Gastroesophageal sphincter (tissue), 4 donors: ENCODE measurements around the gene TFEC. TPM values are rescaled to one million over a fixed set of nuclear protein-coding genes. Genes with fewer than 3 reads are reported as not detected.

Experiments used
- ATAC-seq: fragments of 150-250 bp; one replicate; pipeline ENCODE4 v1.9.1; 2016; ENCODE audit warnings: mild to moderate bottlenecking, moderate library complexity
- H3K27ac ChIP-seq, 4 donors: fragments of 200-600 bp; sonication (generic) in 3 of 4; 1 replicate in 3 of 4; 2 replicates in 1 of 4; pipeline ENCODE4 v1.5.1; 2016 to 2019
- H3K27me3 ChIP-seq: fragments of 200-600 bp; sonication (generic); one replicate; pipeline ENCODE4 v1.5.1; 2019
- H3K36me3 ChIP-seq, 2 donors: fragments of 200-600 bp; sonication (generic); one replicate each; pipeline ENCODE4 v1.5.1; 2019; ENCODE audit warnings: control low read depth in 1 of 2
- H3K4me1 ChIP-seq, 3 donors: fragments of 200-600 bp; sonication (generic); 1 replicate in 2 of 3; 2 replicates in 1 of 3; pipeline ENCODE4 v1.5.1; 2016 to 2019; ENCODE audit warnings: control low read depth in 2 of 3
- H3K4me3 ChIP-seq, 2 donors: fragments of 200-600 bp; sonication (generic); one replicate each; pipeline ENCODE4 v1.5.1; 2019; ENCODE audit warnings: mild to moderate bottlenecking in 1 of 2, moderate library complexity in 1 of 2
- H3K9me3 ChIP-seq, 3 donors: fragments of 200-600 bp; sonication (generic); one replicate each; pipeline ENCODE4 v1.5.1; 2017 to 2019; ENCODE audit warnings: control low read depth in 2 of 3
- CTCF ChIP-seq, 4 experiments: fragments of 200-600 bp in 2 of 4; fragments of 450-650 bp in 2 of 4; sonication (generic) in 1 of 4; IDR thresholded peaks; one replicate each; pipeline ENCODE4 v1.5.1; 2017 to 2019; ENCODE audit warnings: antibody characterized with exemption in 4 of 4, mild to moderate bottlenecking in 2 of 4, moderate library complexity in 2 of 4
- EP300 ChIP-seq: sonication (generic); formaldehyde crosslinking; IDR thresholded peaks from one replicate; pipeline ENCODE4 v1.6.1; 2017; ENCODE audit warnings: antibody characterized with exemption, mild to moderate bottlenecking
- POLR2A ChIP-seq, 2 donors: fragments of 450-650 bp; IDR thresholded peaks; one replicate each; pipeline ENCODE4 v1.6.1; 2017; ENCODE audit warnings: antibody characterized with exemption in 2 of 2, mild to moderate bottlenecking in 2 of 2, moderate library complexity in 1 of 2
- POLR2AphosphoS5 ChIP-seq: sonication (generic); formaldehyde crosslinking; IDR thresholded peaks from one replicate; pipeline ENCODE4 v1.6.1; 2017; ENCODE audit warnings: antibody characterized with exemption
- WGBS, 2 donors: methylation state at CpG; one replicate each; pipeline ENCODE4 v1.1.5; 2018; ENCODE audit warnings: low coverage in 1 of 2; 5-methylcytosine and 5-hydroxymethylcytosine counted together
- total RNA-seq, 4 donors: library from RNA; depleted of rRNA; stranded (reverse); fragments of >200 nt; gene quantifications; one replicate each; pipeline ENCODE4 v1.1.0, GENCODE V29; 2016

TFEC gene
- total RNA-seq, 4 donors from 2014 or later: 3.3 to 6.2 (median 4.9) TPM

- no peak for TF ChIP-seq POLR2A (IDR thresholded peaks at IDR 0.05)
- no peak for TF ChIP-seq EP300
- no peak for TF ChIP-seq POLR2AphosphoS5
- TF ChIP-seq CTCF (IDR thresholded peaks at IDR 0.05): no peak
- Histone ChIP-seq H3K27me3 (no peaks in the 10 kb centered on the region), H3K36me3 (no peaks in the 10 kb centered on the region), H3K4me1 (no peaks in the 10 kb centered on the region), H3K27ac (no peak overlapping the region), H3K9me3 (no peaks in the 10 kb centered on the region), H3K4me3 (no peak overlapping the region)
- 83 to 93% methylated on average over 3 of the region's 3 CpGs for WGBS, 2 donors
- ATAC-seq: no peak
Measured at GRCh38 chr7:116034411-116034810, 3.8 kb upstream of the TFEC start.

DNA sequence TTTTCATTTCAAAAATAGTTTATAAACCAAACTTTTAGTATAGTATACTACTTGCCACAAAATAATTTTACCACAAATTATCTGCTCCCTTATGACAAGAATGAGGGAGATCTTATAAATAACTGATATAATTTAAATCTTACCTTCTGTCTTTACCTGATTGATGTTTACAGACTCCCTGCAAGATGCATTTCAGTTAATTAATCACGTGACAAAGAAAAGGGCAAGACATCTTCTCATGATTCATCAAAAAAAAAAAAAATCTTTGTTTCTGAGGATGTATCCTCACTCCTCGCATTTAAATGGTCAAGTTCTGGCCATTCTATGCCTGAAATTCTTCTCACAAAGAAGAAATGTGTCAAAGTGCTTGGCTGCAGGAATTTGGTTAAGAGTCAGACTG lies 2.3 kb upstream of the TFEC start:
- H3K4me1 ChIP-seq: no peaks in the 10 kb centered on the region
- no peak overlapping the region for H3K27ac ChIP-seq
- no peaks in the 10 kb centered on the region for H3K36me3 ChIP-seq
- 79 to 100% methylated on average over 1 to 2 of the region's 2 CpGs for WGBS, 2 donors
- TF ChIP-seq POLR2AphosphoS5 (no peak), POLR2A (IDR thresholded peaks at IDR 0.05) (no peak), EP300 (no peak), CTCF (IDR thresholded peaks at IDR 0.05) (no peak)
- no peaks in the 10 kb centered on the region for H3K9me3 ChIP-seq
- ATAC-seq: no peak
- no peaks in the 10 kb centered on the region for H3K27me3 ChIP-seq
- H3K4me3 ChIP-seq: no peak overlapping the region

DNA sequence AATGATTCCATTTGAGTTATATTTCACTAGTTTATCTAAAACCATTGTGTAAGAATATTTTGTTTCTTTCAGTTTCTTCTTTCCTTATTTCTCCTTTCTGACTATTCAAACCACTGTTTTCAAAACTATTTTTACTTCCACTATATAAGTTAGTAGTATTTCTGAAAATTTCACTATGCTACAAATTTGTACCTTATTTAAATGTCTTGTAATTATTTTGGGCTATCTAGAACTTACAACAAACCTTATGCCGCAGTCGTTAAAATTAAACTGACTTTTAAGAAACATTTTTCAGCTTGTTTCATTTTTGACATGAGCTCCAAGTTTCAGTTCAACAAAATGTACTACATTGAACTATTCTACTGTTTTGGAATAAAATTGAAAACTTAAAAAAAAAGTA lies 1.8 kb downstream of the TFEC start:
- Histone ChIP-seq H3K27ac (no peak overlapping the region), H3K4me1 (no peaks in the 10 kb centered on the region), H3K4me3 (no peak overlapping the region), H3K36me3 (no peaks in the 10 kb centered on the region), H3K27me3 (no peaks in the 10 kb centered on the region), H3K9me3 (no peaks in the 10 kb centered on the region)
- 78 to 90% methylated on average over 2 of the region's 2 CpGs for WGBS, 2 donors
- ATAC-seq: no peak
- TF ChIP-seq CTCF (IDR thresholded peaks at IDR 0.05): no peak
- no peak for TF ChIP-seq POLR2A (IDR thresholded peaks at IDR 0.05)
- no peak for TF ChIP-seq POLR2AphosphoS5
- TF ChIP-seq EP300: no peak

DNA sequence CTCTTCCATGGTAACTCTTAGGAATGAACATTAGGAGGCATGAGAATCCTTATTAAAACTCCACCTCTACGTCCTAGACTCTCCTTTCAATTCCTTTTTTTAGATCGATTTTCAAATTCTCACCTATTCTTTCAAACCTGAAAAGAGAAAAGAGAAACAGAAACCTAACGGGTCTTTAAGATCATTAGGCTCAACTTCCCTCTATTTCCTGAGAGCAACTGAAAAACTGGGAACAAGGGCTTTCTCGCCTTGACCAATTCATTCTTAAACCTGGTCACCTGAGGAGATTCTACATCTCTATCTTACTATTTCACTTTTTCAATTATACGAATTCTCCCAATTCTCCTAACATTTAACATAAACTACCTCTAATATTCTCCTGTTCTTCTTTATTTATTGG lies 2.8 kb downstream of the TFEC start:
- no peaks in the 10 kb centered on the region for H3K9me3 ChIP-seq
- H3K27ac ChIP-seq: no peak overlapping the region
- no peak for ATAC-seq
- H3K36me3 ChIP-seq: no peaks in the 10 kb centered on the region
- TF ChIP-seq EP300: no peak
- TF ChIP-seq POLR2AphosphoS5: no peak
- TF ChIP-seq POLR2A (IDR thresholded peaks at IDR 0.05): no peak
- no peak for TF ChIP-seq CTCF (IDR thresholded peaks at IDR 0.05)
- no peaks in the 10 kb centered on the region for H3K4me1 ChIP-seq
- H3K27me3 ChIP-seq: no peaks in the 10 kb centered on the region
- WGBS, 2 donors: 67 to 71% methylated on average over 5 of the region's 5 CpGs
- no peak overlapping the region for H3K4me3 ChIP-seq

GRCh38 chr7:116024826-116025809 lies 5.4 kb downstream of the TFEC start:
- no peak overlapping the region for H3K27ac ChIP-seq
- 50 to 62% methylated on average over 1 of the region's 1 CpG for WGBS, 2 donors
- no peaks in the 10 kb centered on the region for H3K36me3 ChIP-seq
- no peaks in the 10 kb centered on the region for H3K4me1 ChIP-seq
- ATAC-seq: no peak
- TF ChIP-seq POLR2A (IDR thresholded peaks at IDR 0.05) (no peak), CTCF (IDR thresholded peaks at IDR 0.05) (no peak), POLR2AphosphoS5 (no peak), EP300 (no peak)
- no peaks in the 10 kb centered on the region for H3K27me3 ChIP-seq
- no peak overlapping the region for H3K4me3 ChIP-seq
- H3K9me3 ChIP-seq: no peaks in the 10 kb centered on the region
